ENCODE measurements around the gene PCBD2.
"Not testable (repeated sequence)": the region's sequence is repeated elsewhere in the genome, so short reads cannot be mapped to it uniquely, and the experiment has no call there.

Gene PCBD2

DNA sequence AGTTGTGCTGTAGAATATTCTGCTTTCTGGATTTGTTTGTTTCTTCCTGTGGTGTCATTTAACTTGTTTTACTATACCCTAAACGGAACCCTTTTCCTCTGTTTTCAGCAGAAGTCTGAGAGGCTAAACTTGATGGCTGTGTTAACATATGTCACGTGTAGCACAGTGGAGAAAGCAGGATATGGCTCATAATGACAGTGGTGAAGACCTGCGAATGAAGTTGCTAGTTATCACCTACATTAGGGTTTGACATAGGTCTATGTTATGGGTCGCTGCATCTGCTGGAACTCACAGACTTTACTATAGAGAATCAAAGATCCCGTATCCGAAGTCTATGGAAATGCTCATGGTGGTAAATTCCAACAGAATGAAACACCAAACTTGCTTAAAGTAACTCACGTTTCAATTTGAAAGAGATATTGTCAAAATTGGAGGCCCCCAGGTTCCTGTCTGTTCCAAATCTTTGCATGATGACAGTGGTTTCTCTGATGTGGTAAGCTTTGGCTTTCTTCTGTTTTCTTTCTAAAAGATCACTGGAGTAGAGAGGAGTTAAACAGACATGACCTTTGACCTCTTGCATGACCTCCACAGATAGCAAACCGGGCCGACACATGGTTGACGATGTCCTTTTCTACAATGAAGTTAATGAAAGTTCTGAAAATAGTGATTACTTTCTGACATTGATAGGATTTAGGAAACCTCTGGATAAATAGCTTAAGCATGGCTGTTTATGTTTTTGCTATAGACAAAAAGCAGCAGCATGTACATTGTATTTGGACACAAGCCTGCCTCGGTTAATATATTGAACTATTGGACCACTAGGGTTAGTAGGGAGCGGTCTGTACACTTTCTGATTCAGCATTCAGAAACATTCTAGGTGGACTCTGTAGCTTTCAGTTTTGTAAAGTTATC is 59.7 kb downstream of the PCBD2 start:
- no peak for DNase-seq

DNA sequence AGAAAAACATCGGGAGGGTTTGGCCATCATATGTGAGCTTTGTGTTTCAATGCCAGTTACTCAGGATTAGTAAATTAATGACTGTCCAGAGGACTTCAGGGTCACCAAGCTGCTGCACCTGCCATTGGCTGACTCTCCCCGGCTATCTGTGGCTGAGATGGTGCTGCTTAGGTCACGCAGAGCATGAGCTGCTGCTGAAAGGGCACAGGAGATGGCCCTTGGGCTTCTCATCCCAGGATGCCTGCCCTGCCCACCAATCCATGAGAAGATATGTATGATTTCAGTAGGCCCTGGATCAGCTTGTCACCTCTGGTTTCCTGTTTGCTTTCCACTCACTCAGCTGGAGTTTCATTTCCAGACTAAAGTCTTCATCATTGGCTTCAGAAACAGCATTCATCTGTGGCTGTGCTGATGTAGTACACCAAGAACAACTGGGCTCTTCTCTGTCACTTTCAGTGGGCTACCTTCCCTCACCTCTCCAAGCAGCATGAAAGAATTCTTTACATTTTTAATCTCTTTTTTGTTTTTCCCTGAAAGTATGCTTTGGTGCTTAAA is 60.4 kb downstream of the PCBD2 start:
- DNase-seq, result no peak

DNA sequence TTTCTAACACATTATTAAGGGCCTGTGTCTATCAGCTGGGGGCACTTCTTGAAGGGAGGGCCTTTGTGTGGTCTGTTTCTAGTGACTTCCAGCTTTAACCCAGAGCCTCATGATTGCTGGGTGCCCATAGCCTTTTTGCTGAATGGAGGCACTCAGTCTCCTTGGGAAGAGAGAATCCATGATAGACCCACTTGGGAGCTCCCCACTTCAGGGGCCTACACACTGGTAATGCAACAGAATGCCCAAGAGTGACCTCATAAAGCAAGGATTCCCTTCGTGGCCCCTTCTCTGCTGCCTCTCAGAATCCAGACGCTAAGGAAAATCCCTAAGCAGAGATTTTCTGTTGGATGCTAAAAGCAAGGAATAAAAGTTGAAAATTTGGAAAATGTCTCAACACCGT is 62.7 kb downstream of the PCBD2 start, which contains the start of gene CATSPER3:
Gene CATSPER3 (plus strand): TSS at position 301 of the 400 bp plus-strand sequence. CDS start 85 bp downstream, at position 386.
- no peak for DNase-seq

DNA sequence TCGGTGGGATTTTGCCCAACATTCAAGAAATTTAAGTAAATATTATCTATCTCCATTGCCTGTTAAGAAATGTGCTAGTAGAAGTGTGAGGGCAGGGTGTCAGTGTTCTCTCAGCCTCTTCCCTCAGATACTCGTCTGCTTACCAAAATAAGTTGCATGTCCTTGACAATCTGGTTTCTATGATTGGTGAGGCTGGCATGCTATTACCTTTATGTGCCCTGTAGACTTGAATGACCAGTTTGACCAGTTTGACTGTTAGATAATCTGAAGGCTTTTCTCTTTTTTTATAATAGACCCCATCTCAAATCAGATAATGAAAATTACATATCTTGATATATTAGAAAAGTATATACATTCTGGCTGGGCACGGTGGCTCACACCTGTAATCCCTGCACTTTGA is 63.1 kb downstream of the PCBD2 start:
- DNase-seq, result no peak

DNA sequence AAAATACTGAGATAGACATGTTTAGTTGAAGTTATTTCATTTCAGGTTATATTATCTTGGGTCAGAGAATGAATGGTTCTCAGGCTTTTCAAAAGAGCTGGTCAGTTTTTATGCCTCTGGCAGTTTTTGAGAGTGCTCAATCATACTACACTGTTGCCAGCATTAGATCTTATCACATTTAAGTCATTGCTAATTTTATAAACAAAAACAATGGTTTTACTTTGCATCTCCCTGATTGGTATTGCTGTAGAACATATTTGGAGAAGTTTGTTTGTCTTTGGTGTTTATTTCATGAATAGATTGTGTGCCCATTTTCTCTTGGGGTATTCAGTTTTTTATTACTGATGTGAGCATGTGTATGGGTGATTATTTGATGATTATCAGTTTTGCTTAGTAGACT is 64.2 kb downstream of the PCBD2 start:
- DNase-seq, result no peak

DNA sequence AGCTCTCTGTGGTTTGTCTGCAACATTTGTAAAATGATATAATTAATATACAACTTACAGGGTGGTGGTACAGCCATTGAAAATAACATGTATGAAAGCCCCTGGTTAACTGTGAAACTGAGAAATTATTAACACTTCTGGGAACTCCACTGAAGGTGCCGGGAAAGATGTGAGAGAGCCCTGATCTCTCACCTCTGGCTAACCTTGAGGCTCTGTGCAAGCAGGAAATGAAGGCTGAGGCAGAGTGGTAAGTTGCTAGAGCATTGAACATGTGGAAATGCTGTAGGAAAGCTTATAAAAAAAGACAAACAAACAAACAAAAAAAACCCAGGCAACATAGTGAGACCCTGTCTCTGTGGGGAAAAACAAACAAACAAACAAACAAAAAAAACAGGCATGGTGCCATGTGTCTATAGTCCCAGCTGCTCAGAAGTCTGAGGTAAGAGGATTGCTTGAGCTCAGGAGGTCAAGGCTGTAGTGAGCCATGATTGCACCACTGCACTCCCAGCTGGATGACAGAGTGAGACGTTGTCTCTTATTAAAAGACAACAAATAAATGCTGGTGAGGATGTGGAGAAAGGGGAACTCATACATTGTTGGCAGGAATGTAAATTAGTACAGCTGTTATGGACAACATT is 70.3 kb downstream of the PCBD2 start:
- peak; percentile 3 for DNase-seq

DNA sequence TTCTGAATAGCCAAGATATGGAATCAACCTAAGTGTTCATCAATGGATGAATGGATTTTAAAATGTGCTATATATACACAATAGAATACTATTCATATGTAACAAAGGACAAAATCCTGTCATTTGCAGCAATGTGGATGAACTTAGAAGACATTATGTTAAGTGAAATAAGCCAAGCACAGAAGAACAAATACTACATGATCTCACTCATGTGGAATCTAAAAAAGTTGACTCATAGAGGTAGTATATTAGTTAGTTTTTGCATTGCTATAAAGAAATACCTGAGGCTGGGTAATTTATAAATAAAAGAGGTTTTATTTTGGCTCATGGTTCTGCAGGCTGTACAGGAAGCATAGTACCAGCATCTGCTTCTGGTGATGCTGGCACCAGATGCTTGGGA is 70.9 kb downstream of the PCBD2 start:
- DNase-seq, result no peak

DNA sequence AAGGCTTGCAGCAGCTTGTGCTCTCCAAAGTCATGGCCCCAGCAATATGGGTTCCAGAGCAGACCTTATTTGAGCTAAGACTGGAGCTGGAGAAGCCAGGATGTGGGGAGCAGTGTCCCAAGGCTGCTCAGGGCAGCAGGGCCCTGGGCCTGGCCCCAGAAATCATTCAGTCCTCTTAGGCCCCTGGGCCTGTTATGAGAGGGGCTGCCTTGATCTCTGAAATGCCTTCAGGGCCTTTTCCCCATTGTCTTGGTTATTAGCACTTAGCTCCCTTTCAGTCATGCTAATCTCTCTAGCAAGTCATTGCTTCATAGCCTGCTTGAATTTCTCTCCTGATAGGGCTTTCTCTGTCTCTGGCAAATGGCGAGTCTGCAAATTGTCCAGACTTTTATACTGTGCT is 71.9 kb downstream of the PCBD2 start:
- DNase-seq, result no peak

DNA sequence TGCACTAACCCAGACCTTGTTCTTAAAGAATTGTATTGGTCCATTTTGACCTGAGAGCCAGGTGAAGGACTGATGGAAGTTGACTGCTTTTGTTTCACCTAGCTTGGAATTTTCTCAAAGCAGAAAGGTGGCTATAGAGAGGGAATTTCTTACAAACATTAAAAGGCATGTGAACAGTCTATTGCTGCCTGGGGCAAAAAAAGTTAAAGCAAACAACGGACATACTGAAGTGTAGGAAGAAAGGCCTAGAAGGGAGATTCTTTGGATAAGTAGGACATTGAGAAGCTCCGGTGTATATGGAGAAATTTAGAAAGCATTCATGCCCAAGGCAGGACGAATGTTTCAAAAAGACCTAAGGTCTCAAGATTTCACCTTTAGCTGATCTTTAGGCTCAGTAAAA is 74.5 kb downstream of the PCBD2 start:
- no peak for DNase-seq

DNA sequence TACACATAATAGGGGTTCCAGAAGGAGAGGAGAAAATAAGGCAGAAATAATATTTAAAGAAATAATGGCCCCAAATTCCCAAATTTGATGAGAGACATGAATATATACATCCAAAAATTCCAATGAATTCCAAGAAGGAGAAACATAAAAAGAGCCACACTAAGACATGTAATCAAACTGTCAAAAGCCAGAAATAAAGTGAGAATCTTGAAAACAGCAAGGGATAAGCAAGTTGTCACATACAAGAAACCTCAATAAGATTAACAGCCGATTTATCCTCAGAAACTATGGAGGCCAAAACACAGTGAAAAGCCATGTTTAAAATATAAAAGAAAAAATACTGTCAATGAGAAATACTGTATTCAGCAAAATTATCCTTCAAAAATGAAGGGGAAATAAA is 77.3 kb downstream of the PCBD2 start:
- DNase-seq, result no peak

DNA sequence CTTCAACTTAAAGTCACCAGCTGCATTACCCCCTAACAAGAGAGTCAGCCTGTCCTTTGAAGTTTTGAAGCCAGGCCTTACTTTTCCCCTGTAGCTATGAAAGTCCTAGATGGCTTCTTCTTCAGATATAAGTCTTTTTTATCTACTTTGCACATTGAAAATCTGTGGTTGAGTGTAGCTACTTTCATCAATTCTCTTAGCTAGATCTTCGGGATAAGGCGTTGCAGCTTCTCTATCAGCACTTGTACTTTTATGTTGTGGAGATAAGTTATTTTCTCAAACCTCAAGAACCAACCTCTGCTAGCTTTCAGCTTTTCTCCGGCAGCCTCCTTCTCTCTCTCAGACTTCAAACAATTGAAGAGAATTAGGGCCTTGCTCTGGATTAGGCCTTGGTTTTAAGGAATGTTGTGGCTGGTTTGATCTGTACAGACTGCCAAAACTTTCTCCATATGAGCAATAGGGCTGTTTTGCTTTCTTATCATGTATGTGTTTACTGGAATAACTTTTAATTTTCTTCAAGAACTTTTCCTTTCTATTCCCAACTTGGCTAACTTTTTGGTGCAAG is 84.4 kb downstream of the PCBD2 start:
- DNase-seq, result no peak

DNA sequence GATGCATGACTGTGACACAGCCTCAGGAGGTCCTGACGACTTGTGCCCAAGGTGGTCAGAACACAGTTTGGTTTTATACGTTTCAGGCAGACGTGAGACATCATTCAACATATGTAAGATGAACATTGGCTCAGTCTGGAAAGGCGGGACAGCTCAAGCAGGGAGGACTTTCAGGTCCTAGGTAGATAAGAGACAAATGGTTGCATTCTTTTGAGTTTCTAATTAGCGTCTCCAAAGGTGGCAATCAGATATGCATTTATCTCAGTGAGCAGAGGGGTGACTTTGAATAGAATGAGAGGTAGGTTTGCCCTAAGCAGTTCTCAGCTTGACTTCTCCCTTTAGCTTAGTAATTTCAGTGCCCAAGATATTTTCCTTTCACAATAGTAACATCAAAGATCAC is 85.3 kb downstream of the PCBD2 start:
- not testable (repeated sequence) for DNase-seq

DNA sequence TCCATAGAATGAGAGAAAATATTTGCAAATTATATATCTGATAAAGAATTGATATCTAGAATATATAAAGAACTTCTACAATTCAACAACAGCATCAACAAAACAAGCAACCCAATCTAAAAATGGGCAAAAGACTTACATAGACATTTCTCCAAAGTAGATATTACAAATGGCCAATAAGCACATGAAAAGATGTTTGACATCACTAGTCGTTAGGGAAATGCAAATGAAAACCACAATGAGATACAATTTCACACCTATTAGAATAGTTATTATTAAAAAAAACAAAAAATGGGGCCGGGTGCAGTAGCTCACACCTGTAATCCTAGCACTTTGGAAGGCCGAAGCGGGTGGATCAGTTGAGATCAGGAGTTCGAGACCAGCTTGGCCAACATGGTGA is 87.2 kb downstream of the PCBD2 start:
- no peak for DNase-seq

DNA sequence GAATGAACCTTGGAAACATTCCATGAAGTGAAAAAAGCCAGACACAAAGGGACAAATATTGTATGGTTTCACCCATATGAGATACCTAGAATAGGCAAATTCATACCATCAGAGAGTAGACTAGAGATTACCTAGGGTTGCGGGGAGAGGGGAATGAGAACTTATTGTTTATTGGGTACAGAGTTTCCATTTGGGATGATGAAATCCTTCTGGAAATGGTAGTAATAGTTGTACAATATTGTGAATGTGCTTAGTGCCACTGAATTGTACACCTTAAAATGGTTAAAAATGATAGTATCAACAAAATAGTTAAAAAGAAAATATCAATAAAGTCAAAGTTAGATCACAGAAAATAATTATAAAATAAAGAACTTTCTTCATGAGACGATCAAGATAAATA is 88.2 kb downstream of the PCBD2 start:
- no peak for DNase-seq

DNA sequence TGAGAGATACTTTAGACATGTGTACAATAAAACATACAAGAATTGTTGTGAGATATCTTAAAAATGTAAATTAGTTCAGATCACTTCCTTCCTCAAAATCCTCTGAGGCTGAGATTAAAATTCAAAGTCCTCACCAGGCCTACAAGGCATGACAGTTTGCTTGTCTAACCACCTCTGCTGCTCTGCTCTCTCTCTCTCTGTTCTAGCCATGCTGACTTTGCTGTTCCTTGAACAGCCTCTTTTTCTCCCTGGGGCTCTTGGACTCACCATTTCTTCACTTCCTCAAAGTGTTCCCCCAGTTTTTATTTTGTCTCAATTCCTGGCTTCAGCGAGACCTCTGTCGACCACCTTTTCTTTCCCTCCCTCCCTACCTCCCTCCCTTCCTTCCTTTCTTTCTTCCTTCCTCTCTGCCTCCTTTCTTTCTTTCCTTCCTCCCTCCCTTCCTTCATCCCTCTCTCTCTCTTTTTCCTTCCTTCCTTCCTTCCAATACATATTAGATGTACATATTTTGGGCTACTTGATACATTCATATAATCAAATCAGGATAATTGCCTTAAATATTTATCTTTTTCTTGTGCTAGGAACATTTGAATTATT is 89.7 kb downstream of the PCBD2 start:
- peak; percentile 6 for DNase-seq

DNA sequence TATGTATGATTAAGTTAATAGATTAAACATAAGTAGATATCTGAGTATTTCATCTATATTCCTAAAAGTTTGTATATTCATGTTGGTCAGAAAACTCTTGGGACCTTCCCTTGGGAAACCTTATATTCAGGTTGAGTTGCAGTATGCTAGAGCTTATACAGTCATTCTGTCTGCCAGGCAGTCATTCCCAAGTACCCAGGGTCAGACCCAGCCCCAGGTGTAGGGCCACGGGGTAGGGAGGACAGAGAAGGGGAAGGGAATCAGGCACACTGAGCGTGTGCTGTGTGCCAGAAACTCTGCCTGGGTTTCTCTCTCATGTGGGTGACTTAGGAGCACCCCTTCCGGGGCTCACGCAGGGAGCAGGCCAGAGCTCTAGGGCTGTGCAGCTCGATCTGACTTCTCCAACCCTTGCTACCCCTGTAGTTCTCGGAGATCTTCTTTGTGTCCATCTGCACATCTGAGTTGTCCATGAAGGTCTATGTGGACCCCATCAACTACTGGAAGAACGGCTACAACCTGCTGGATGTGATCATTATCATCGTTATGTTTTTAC is 91.0 kb downstream of the PCBD2 start:
- no peak for DNase-seq

DNA sequence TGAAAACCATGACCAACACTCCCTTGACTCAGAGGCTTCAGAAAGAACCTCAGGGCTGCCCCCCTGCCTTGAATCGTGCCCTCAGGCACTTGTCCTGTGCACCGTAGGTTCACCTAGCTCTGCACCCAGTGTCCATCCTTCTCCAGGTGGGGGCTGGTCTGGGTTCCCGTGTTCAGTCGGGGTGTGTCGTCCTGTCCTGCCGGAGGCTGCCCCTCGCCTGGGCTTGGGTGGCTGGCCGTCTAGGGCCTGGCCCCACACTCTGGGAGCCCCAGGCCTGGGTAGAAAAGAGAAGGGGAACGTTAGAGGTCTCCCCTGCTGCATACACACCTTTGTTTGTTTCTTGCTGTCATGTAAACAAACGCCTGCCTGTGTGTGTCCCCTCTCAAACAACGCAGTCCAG is 92.1 kb downstream of the PCBD2 start:
- DNase-seq, result no peak

DNA sequence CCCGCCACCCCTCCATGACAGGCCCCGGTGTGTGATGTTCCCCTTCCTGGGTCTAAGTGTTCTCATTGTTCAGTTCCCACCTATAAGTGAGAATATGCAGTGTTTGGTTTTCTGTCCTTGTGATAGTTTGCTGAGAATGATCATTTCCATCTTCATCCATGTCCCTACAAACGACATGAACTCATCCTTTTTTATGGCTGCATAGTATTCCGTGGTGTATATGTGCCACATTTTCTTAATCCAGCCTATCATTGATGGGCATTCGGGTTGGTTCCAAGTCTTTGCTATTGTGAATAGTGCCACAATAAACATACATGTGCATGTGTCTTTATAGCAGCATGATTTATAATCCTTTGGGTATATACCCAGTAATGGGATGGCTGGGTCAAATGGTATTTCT is 93.1 kb downstream of the PCBD2 start:
- not testable (repeated sequence) for DNase-seq

DNA sequence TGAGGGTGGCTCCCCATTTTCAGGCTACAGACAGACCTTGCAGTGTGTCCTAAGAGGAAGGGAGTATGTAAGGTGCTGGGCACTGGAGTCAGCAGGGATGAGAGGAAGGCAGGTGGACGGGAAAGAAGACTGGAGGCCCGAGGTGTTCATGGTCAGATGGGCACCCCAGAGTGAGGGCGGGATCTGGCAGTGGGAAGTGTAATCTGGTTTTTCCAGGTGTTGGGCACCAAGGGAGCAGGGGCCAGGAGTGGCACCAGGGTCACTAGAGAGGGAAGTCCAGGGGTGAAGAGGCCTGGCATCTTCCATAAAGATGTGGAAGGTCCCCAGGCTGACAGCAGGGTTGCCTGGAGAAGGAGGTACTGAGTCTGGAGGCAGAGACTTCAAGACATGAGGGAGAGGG is 99.4 kb downstream of the PCBD2 start:
- no peak for DNase-seq

DNA sequence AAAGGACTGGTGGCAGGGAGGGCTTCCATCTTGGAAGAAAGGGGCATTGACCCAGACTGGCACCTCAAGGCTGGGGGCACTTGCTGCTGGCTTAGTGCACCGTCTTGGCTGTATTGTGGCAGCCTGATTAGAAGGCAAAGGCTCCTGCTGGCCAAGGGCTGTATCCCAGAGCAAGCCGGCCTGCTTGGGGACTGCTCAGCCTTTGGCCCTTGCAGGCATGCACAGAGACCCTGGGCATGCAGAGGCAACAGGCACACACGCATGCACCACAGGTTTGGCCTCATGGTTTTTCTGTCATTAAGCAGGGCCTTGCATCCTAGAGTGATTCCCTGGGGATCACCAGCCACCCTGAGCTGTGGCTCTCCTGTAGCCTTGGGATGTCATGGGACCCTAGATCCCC is 100.1 kb downstream of the PCBD2 start:
- no peak for DNase-seq

DNA sequence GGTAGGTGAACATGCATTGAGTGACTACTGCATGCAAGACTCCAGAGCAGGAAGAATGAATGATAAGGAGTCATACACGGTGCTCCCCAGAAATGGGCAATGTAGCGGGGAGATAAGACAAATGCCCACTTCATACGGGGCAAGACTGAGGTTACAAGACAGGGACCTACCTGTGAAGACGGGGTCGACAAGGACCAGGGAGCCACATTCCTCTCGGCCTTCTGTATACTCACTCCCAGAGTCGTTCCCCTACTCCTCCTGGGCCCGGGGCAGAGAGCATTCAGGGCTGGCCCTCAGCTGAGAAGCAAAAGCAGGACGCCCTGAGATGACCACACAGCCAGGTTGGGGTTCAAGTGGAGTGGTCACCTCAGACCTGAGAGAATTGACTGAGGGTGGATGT is 102.4 kb downstream of the PCBD2 start:
- DNase-seq, result no peak

DNA sequence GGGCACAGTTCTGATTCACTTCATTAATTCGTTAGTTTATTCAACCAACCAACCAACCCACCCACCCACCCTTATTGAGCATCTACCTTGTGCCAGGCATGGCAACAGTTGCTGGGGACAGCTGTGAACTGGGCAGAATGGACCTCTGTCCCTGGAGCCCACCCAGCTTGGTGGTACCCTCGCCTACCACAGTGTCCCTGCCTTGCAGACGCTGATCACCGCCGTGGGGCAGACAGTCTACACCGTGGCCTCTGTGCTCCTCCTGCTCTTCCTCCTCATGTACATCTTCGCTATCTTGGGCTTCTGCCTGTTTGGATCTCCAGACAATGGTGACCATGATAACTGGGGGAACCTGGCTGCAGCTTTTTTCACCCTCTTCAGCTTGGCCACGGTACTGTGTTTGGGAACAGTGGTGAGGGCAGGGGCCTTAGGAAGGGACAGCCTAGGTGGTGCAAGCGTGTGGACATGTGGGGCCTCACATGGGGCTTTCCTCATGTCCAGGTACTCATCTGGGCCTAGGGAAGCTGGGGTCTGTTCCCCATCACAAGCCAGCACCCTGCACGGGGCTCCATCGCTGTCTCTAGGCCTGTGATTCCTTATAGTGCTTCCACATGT is 102.9 kb downstream of the PCBD2 start:
- no peak for DNase-seq

DNA sequence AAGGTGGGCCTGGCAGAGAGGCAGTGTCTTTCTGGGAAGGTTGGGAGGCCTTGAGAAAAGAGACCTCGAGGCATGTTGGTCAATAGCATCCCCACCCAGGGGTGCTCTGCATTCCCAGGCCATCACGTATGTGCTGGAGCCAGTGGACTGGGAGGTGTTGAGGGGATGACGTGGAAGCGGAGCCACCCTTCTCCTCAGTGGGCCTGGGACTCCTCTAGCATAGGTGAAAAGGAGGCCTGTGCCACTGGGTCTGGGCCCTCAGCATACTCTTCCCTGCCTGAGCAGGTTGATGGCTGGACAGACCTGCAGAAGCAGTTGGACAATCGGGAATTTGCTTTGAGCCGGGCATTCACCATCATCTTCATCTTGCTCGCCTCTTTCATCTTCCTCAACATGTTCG is 103.6 kb downstream of the PCBD2 start:
- DNase-seq, result no peak

Data from suppressor macrophage treated with lipopolysaccharide for 4 hours (primary cell).